Measurements from ENCODE around the gene SSH2. TPM values are rescaled to one million over a fixed set of nuclear protein-coding genes. Genes with fewer than 3 reads are reported as not detected.

Gene SSH2
- total RNA-seq, 1 experiment from 2014 or later, result 14.6 TPM

DNA sequence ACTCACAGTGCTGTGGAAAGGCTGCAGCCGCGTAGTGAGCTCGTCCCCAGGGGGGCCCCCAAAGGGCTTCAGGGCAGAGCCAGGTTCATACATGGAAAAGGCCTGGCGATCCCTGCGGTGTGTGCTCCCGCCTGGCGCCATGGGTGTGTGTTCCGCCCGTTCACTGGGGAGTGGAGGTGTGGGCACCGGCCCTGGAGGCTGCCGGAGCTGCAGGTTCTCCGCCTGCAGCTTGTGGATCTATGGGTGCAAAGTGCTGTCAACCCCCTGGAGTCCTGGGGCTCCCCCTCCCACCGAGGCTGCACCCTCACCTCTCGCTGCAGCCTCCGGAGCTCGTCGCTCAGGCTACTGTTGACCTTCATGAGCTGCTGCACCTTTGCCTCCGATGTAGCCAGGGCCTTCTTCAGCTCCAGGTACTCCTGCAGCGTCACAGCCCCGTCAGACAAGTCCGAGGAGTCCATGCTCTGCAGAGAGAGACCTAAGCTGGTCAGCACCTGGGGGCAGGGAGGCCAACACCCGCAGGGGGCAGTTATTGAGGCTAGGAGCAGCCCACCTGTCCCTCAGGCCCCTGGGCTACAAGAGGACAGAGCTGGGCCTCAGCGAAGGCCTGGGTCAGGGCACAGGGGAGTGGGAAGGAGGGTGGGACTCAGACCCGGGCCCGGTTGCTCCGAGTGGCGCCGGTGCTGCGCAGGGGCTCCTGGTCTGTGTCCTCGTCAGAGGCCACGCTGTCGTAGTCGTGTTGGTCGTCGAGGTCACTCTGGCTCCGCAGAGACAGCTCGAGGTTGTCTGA, 353.6 kb downstream of the SSH2 start:
- DNase-seq, result no peak
- Histone ChIP-seq H3K9ac (ENCODE audit: extremely low read depth, insufficient read length, low read length) (no peak overlapping the region), H2BK120ac (ENCODE audit: low read depth, low read length, poor library complexity, severe bottlenecking) (no peak overlapping the region), H3K56ac (ENCODE audit: insufficient read length, low read depth, low read length) (no peak overlapping the region), H2BK12ac (ENCODE audit: insufficient read length, low read depth, low read length) (no peak overlapping the region), H4K91ac (ENCODE audit: insufficient read length, low read depth, low read length) (no peak overlapping the region), H3K79me2 (ENCODE audit: insufficient read depth, low read length) (no peaks in the 10 kb centered on the region), H2BK20ac (ENCODE audit: low read depth, low read length, poor library complexity, severe bottlenecking) (no peak overlapping the region), H3K23ac (ENCODE audit: insufficient read length, low read depth, low read length) (no peak overlapping the region), H4K5ac (ENCODE audit: insufficient read length, low read depth, low read length) (no peak overlapping the region), H2AFZ (ENCODE audit: low read length) (no peak overlapping the region), H3K14ac (ENCODE audit: insufficient read depth, low read length) (no peak overlapping the region), H2BK15ac (ENCODE audit: low read depth, low read length) (no peak overlapping the region), H3K18ac (ENCODE audit: insufficient read length, low read depth, low read length) (no peak overlapping the region), H3K4me1 (ENCODE audit: insufficient read depth, low read length) (no peaks in the 10 kb centered on the region), H3K27me3 (ENCODE audit: insufficient read depth, low read length) (no peaks in the 10 kb centered on the region), H4K20me1 (ENCODE audit: control insufficient read depth, insufficient read depth, insufficient read length) (peaks cover 2% of the 10 kb centered on the region), H2AK5ac (ENCODE audit: insufficient read length, low read length) (no peak overlapping the region), H2BK5ac (ENCODE audit: insufficient read length, low read length) (no peak overlapping the region), H3K9me3 (ENCODE audit: control insufficient read depth, low read depth, low read length) (no peaks in the 10 kb centered on the region), H3K79me1 (ENCODE audit: insufficient read depth, low read depth, low read length, poor library complexity, severe bottlenecking) (no peaks in the 10 kb centered on the region), H3K23me2 (ENCODE audit: insufficient read length, low read depth, low read length, poor library complexity, severe bottlenecking) (peaks cover 2% of the 10 kb centered on the region), H3T11ph (ENCODE audit: low read length) (no peak overlapping the region), H3K27ac (ENCODE audit: insufficient read length, low read depth, low read length) (no peak overlapping the region), H3K4me2 (ENCODE audit: insufficient read depth, insufficient read length, low read length) (no peak overlapping the region), H4K8ac (replicated peaks; ENCODE audit: insufficient read length, low read depth, low read length) (no peak overlapping the region), H3K4ac (ENCODE audit: low read depth, low read length) (no peak overlapping the region)
- Mint-ChIP-seq H3K9me3 (no peaks in the 10 kb centered on the region), H3K4me3 (no peak overlapping the region; a peak in 1 of 5 replicates), H3K4me1 (peaks cover 2 to 13% of the 10 kb centered on the region in 2 experiments), H3K27ac (no peak overlapping the region), H3K36me3 (ENCODE audit: insufficient read depth in 1 of 3, low read depth in 3 of 3) (peaks cover 19 to 63% (median 47%) of the 10 kb centered on the region in 3 experiments), H3K27me3 (ENCODE audit: low read depth) (peaks cover 3% of the 10 kb centered on the region; the same call in 1 of the 2 replicates)
- TF ChIP-seq, protein P1, sequence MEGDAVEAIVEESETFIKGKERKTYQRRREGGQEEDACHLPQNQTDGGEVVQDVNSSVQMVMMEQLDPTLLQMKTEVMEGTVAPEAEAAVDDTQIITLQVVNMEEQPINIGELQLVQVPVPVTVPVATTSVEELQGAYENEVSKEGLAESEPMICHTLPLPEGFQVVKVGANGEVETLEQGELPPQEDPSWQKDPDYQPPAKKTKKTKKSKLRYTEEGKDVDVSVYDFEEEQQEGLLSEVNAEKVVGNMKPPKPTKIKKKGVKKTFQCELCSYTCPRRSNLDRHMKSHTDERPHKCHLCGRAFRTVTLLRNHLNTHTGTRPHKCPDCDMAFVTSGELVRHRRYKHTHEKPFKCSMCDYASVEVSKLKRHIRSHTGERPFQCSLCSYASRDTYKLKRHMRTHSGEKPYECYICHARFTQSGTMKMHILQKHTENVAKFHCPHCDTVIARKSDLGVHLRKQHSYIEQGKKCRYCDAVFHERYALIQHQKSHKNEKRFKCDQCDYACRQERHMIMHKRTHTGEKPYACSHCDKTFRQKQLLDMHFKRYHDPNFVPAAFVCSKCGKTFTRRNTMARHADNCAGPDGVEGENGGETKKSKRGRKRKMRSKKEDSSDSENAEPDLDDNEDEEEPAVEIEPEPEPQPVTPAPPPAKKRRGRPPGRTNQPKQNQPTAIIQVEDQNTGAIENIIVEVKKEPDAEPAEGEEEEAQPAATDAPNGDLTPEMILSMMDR (conservative IDR thresholded peaks at IDR 0.05), result no peak
- WGBS (ENCODE audit: extremely low coverage, insufficient read length, low lambda C conversion rate), result no CpG with 5 or more reads among the region's 37 CpGs

Other genes with a start within 250 kb of the SSH2 start
- gene EFCAB5, start 11.4 kb upstream of the SSH2 start, total RNA-seq (2021), result not detected in 2 replicates
- gene NSRP1, start 186.6 kb upstream of the SSH2 start, total RNA-seq (2021), result 25.8 and 33.3 TPM in 2 replicates

Data from H9 (cell line).